Forelimb muscle (tissue), 1 donor: ENCODE results near the gene CYBC1. TPM values are rescaled to one million over a fixed set of nuclear protein-coding genes. Genes with fewer than 3 reads are reported as not detected.

ENCODE experiments used
- DNase-seq: peaks from one replicate; pipeline ENCODE4 v3.0.0-alpha.2; 2013; ENCODE audit warnings: low read depth
- polyA plus RNA-seq: library from polyadenylated mRNA; unstranded; fragments of 120-200 nt; gene quantifications from one replicate; pipeline ENCODE4 v1.2.1, GENCODE V29; 2013; ENCODE audit not compliant: insufficient read length

CYBC1 gene
- polyA plus RNA-seq, 1 donor = 25.2 TPM

- no peak for DNase-seq
Measured at GRCh38 chr17:82411396-82412053, 39.0 kb downstream of the CYBC1 start.

- no peak for DNase-seq
Measured at GRCh38 chr17:82410014-82410716, 40.4 kb downstream of the CYBC1 start.

GRCh38 chr17:82408938-82409318, 41.6 kb downstream of the CYBC1 start:
- no peak for DNase-seq

DNA sequence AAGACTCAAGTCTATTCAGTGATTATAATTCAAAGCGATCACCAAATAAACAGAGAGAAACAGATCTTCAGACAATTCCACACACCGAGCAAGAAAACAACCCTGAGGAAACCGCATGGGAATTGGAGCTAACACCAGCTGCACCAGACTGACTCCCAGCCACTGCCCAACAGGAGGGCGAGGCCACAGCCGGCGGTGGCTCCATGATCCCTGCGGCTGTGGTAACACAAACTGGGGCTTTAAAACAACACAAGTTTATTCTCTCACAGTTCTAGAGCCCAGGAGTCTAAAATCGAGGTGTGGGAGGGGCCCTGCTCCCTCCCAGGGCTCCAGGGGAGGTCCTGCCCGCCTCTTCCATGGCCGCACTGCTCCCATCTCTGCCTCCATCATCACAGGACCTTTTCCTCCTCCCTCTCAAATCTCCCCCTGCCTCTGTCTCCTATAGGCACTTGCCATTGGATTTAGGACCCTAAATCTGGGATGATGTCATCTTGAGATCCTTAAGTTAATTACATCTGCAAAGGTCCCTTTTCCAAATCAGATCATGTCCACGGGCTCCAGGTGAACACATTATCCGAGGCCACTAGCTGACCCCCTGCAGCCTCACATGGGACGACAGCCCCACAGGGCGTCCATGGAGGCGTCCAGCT, 42.1 kb downstream of the CYBC1 start:
- DNase-seq = no peak

DNA sequence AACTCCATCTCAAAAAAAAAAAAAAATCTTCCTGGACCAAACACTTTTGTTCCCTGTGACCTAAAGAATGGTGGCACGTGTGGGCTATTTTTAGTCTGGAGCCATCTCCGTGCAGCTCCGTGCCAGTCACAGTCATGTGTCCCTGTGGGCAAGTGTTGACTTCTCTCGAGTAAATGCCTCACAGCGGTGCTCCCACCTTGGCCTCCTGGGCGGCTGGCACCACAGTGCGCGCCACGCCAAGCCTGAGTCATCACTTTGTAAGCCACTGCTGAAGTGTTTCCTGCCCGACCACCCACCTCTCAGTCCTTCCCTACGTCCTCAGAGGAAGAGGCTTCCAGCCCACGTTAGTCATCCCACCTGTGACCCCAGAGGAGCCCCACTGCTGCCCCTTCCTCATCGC, 43.3 kb downstream of the CYBC1 start:
- DNase-seq = no peak

DNA sequence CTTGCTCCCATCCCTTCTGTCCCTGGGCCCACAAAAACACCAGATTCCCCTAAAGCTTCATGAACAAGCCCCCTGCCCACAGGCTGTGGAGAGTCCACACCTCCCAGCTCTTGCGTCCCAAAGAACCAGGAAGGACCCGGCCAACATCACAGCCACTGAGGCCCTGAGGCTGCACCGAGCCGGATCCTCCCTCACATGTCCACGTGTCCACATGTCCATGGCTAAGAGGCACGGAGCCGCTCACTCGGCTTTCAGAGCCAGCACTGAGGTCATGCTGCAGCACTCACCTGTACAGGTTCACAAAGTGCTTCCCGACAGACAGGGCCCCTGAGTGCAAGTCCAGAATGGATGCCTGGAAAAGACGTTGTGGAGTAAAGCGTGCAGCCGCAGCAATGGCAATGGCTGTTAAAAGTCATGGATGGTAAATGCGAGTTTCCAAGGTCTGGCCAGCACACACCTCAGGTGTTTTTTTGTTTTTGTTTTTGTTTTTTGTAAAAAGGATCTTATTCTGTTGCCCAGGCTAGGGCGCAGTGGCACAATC, 44.4 kb downstream of the CYBC1 start:
- DNase-seq = no peak

GRCh38 chr17:82405051-82405450, 45.5 kb downstream of the CYBC1 start:
- DNase-seq = no peak

DNA sequence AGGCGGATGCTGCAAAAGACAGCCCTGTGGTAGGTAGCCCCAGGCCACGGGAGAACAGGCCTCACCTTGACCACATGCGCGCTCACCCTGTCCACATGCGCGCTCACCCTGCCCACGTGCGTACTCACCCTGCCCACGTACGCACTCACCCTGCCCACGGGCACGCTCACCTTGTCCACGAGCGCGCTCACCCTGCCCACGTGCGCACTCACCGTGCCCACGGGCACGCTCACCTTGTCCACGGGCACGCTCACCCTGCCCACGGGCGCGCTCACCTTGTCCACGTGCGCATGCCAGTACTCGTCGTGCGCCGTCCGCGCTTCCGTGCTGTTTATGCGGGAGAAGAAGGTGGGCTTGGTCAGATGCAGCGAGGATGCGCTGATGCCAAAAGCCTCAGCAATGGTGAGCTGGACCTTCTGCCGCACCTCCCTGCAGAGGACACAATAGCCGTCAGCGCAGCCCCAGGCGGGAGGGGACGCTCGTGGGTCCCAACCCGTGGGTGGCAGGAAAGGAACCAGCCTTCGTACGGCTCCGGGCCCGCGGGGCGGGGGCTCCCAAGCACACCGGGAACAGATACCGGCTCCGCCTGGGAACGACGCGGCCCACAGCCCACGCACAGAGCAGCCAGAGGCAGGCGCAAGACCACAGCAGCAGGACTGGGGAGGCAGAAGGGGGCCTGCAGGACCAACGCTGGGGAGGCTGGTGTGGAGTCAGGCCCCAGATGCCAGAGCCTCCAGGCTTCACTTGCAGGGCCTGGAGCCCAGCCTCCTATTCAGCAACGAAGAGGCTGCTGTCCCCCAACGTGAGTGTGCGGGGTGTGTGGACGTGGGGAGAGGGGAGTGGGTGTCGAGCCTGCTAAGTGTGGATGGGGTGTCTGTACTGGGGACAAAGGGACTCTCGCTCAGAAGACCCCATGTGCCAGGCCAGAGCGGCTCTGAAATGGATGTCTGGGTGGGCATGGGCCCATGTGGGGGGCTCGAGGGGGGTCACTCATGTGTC, 46.6 kb downstream of the CYBC1 start:
- DNase-seq = no peak

DNA sequence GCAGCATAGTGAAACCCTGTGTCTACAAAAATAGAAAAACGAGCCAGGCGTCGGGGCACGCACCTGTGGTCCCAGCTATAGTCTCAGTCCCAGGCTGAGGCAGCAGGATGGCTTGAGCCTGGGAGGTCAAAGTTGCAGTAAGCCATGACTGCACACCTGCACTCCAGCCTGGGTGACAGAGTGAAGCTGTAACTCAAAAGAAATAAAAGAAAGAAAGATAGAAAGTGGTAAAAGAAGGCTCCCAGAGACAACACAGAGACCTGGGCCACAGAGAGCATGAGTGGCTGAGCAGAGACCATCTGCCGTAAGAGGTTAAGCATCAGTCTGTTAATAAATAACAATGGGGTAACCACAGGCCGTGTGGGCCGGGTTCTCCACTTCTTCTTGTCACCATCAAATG, 47.7 kb downstream of the CYBC1 start:
- no peak for DNase-seq

GRCh38 chr17:82400830-82401229, 49.7 kb downstream of the CYBC1 start:
- DNase-seq = no peak

GRCh38 chr17:82400206-82400605, 50.3 kb downstream of the CYBC1 start:
- no peak for DNase-seq

GRCh38 chr17:82399601-82400101, 50.9 kb downstream of the CYBC1 start:
- no peak for DNase-seq

- no peak for DNase-seq
Measured at GRCh38 chr17:82399041-82399441, 51.5 kb downstream of the CYBC1 start.

- no peak for DNase-seq
Measured at GRCh38 chr17:82397449-82398335, 52.9 kb downstream of the CYBC1 start.

DNA sequence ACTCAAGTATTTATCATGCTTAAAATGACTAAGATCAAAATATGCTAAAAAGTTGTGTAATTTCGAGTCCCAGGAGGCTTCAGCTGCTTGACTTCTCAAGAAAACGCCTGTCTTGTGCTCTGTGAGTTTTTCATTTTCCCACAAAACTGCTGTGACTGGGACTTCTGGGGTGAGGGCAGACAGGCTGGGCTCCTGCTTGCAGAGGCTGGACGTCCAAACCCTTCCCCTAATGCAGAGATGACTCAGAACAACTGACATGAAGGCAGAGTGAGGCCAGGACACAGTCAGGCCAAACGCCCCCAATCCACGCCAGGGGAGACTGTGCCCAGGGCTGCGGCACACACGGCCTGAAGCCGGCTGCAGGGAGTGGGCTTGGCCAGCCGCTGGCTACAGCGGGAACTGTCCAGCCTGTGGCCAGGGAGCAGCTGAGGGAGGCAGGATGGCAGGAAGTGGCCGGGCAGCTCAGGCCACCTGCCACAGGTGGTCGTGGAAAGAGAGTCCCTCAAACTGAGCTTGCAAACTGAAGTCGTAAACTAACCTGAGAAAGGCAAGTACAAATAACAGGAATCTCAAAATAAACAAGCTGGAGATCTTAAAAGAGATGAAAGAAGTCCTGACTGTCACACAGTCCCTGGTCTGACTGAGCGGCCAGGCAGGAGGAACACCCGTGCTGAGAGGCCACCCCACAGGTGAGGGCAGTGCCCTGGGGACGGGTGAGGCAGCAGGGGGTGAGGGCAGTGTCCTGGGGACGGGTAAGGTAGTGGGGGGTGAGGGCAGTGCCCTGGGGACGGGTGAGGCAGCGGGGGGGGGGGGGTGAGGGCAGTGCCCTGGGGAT, 53.7 kb downstream of the CYBC1 start:
- no peak for DNase-seq

GRCh38 chr17:82394278-82394677, 56.3 kb downstream of the CYBC1 start:
- DNase-seq = no peak

DNA sequence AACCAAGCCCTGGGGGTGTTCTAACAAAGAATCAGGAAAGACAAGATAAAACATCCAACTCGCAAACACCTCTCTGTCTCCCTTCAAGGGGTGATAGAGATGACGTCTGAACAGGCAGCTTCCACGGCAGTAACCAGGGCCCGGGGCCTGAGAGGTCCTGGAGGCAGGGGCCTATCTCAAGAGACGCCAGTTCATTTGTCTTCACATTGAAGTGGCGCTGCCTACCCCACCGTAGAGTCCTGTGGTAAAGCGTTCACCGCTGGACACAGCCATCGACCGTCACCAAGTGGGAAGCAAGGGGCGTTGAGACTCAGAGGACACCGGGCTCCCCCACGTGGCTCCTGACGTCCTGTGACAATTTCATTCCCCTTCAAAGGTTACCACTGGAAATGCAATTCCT, 57.6 kb downstream of the CYBC1 start:
- no peak for DNase-seq
